SKM-1 treated with dmso at 0.1 percent for 144 hours (cell line): Measurements from ENCODE around the gene SIGLEC10.
A peak's percentile ranks its signal among the peaks of the same experiment; 100 is the strongest.
"Not testable (repeated sequence)": the region's sequence is repeated elsewhere in the genome, so short reads cannot be mapped to it uniquely, and the experiment has no call there.

Experiments used
- DNase-seq: peaks from one replicate; lab custom pipeline; 2025; ENCODE audit not compliant: unreplicated experiment; lab: John Stamatoyannopoulos, UW

The SIGLEC10 gene

DNA sequence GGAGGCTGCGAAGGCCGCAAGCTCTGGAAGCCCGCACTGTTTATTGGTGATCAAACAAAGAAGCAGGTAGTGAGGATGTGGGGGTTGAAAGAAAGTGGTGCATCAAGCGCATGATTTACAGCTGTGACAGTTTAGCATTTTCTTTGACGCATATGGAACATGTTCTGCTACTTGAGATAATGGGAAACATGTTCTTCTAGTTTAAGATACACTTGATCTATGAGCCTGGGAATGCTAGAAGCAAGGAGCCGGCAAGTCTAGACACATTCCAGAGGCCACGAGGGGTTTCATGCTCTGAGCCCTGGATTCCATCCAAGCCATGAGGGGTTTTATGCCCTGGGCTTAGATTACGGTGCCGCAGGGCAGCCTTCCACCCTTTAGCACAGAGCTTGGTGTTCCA, 20.0 kb downstream of the SIGLEC10 start:
- DNase-seq = not testable (repeated sequence)

DNA sequence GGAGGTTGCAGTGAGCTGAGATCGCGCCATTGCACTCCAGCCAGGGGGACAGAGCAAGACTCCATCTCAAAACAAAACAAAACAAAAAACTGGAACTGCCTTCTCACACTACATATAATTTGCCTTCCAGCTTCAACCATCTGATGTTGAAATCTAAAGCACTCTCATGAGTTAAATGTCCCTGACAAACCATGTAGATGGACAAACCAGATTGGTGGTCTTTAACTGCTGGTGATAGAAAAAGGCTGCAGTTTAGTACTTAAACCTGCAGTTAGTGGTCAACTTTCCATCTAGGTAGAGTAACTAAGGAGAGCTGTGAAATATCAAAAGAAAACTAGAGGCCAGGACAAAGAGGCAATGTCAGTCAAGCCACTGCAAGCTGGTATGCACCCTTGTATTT, 21.3 kb downstream of the SIGLEC10 start:
- DNase-seq = no peak

DNA sequence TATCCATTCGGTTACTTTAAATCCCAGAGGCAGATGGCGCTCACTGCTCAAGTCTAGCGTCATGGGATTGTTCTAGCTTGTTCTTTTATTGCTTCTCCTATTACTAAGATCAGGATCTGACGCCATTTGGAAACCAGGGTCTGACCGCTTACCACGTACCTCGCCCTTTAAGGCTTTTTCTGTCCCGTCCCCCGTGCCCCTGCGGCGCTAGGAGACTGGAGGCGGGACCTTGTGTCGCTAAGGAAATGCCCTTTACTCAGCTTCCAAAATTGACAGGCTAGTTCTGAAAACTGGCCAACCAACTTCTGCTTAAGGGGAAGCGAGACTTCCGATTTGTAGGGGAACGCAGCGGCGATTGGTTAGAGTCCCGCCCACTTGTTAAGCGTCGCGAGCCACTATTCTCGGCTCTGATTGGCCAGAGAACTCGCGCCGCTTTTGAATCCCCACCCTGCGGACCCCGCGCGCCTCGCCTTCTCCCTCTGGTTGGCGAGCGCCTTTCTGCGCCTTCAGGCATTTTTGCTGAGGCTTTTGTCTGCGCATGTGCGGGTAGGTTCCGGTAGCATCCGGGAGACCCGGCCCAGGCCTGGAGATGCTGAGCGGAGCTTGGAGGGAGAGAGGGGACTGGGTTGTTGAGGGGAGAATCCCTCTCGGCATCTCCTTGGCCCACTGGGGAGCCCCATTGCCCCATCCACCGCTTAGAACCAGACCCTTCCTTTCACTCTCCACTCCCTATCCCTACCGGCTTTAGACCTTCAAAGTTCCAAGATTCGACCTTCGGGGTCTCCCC, 23.2 kb downstream of the SIGLEC10 start:
- DNase-seq = peak; percentile 85

DNA sequence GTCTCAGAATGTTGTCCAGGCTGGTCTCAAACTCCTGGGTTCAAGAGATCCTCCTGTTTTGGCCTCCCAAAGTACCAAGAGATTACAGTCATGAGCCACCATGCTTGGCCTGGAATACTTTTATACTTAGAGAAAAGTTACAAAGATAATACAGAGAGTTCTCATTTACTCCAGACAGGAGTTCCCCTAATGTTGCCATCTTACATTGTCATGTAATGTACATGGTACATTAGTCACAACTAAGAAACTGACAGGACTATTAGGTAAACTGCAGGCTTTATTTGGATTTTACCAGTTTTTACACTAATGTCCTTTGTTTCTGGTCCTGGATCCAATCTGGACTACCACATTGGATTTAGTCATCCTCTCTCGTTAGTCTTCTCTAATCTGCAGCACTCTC, 24.7 kb downstream of the SIGLEC10 start:
- no peak for DNase-seq

DNA sequence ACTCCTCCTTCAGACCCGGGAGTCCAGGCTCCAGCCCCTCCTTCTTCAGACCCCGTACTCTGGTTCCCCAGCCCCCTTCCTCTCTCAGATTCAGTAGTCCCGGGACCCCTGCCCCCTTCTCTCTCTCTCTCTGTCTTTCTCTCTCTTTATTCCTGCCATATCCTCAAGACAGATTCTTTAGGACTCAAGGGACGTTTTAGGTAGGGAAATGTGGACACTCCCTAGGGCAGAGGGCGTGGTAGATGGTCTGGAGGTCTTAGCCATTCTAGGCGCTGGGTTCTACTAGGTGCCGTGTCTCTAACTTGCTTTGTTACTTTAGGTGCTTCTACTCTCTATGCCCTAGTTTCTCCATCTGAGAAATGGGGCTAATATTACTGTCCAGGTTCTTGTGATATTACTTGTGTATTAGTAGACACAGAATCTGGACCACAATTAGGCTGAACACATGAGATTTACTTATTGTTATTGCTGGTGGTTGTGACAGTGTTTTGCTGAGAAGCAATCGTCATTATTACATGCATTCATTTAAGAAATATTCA, 26.3 kb downstream of the SIGLEC10 start:
- no peak for DNase-seq

DNA sequence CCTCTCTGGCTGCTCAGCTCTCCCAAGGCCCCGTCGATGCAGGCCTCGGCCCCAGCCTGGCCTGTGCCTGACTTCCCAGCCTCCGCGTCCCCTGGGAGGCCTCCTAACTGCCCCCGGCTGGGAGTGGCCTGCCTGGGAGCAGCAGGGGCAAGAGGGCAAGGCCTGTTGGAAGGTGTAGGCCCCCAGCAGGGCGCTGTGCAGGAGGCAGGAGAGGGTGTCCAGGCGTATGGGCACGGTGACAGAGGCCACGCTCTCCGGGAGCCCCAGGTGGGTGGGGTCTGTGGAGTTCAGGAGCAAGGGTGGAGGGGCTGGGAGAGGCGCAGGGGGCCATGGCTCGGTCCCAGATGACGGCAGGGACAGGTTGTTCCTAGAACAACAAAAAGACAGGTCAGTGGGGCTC, 28.3 kb downstream of the SIGLEC10 start:
- DNase-seq = no peak

DNA sequence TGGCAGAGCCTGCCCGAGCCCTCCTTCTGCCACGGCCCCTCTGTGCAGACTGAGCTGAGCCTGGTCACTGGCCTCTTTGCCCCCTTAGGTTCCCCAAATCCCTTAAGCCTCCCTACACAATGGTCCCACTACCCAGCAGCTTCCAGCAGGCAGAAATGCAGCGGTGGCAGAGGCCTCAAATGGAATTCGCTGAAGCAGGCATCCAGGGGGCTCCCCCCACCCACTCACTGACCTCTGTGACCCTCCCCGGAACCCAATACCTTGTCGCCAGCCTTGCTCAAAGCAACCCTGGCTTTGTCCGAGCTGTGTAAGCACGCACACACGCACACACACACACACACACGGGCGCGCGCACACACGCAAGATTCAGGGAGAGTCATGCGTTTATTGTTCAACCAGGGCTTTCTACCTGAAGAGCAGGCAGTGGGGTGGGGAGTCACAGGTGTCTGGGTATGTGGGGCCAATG, 29.5 kb downstream of the SIGLEC10 start, which contains the start of gene LIM2:
Gene LIM2, minus strand, starts transcription at position 51 of the 466 bp plus-strand sequence. CDS start 531 bp downstream, outside the sequence.
- DNase-seq = no peak

DNA sequence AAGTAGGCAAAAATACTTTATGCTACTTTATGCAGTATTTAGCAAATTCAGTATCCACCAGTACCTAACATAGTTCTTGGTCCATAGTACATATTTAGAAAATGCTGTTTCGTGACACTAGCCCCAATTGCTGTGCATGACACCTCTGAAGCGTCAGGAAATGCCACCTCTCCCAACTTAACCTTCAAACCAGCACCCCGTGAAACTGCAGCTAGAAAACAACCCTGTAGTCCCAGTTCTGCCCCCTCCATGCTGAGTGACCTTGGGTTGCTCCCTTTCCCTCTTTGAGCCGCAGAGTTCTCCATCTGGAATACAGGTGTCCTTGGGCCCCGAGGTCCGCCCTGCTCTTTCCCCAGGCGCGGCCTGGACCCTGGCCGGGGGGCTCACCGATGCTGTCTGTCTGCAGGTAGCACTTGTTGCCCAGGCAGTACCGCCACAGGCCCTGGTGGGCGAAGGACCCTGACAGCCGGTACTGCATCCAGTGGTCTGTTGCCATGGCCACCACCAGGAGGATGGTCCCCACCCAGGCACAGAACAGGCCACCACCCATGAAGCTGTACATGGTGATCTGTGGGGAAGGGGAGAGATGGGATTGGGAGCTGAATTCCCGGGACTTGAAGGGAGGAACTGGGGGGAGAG, 30.4 kb downstream of the SIGLEC10 start:
- DNase-seq = no peak

DNA sequence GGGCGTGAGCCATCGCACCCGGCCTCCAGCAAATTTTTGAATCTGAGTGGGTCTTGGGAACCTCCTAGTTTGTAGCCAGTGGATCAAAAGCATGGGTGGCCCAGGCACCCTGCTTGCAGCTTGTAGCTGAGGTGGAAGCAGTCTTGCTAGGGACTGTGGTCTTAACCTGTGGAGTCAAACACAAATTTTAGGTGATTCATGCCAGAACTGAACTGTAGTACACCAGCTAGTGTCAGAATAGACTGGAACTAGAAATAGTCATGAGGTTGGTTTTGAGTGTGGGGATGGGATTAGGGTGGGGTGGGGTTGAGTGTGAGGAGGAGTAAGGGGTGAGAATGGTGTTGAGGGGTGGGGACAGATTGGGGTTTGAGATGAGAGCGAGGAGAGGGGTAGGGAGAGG, 35.4 kb downstream of the SIGLEC10 start:
- no peak for DNase-seq

DNA sequence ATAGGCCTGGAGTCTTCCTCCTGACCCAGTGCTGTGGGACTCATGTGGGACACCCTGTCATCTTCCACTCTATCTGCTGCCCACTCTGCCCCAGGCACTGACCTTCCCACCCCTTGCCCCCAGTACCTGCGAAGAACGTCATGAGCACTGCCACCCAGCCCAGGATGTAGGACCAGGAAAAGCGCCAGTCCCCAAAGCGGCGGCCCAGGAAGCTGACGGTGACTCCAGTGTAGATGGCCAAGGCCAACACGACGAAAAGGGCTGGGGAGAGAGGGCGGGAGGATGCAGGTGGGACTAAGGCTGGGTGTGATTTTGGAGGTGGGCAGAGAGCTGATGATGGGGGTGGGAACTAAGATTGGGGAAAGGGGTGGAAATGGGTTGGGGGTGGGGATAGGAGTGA, 37.1 kb downstream of the SIGLEC10 start:
- no peak for DNase-seq

DNA sequence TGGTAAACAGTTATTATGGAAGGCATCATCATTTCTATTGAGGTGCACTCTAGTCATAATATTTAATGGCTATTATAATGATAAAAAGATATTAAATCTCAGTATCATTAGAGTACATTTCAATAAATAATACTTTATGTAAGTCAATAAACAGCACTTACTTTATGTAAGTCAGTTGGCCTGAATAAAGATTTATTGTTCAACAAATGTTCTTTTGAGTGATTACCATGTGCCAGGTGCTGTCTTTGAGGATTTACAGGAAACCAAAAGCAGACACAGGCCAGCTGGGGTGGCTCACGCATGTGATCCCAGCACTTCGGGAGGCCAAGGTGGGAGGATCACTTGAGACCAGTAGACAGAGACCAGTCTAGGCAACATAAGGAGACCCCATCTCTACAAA, 40.0 kb downstream of the SIGLEC10 start:
- no peak for DNase-seq

DNA sequence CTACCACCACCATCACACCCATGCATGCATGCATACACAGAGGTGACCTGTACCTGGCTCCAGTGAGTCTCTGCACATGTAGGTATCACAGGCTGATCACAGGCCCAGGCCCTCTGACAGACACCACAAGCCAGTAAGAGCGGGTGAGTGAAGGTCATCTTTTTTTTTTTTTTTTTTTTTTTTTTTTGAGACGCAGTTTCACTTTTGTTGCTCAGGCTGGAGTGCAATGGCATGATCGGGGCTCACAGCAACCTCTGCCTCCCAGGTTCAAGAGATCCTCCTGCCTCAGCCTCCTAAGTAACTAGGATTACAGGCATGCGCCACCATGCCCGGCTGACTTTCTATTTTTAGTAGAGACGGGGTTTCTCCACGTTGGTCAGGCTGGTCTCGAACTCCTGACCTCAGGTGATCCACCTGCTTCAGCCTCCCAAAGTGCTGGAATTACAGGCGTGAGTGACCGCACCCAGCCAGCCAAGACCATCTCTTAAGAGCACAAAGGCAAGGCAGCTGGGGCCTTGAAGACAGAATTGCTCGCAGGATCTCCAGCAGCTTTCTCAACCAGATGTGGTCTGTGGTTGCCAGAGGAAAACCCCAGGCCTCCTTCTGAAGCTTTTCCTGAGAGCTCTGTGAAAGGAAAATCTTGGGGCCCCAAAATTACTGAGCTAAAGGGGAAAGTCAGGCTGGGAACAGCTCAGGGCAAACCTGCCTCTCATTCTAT, 41.8 kb downstream of the SIGLEC10 start:
- DNase-seq = peak; percentile 5

DNA sequence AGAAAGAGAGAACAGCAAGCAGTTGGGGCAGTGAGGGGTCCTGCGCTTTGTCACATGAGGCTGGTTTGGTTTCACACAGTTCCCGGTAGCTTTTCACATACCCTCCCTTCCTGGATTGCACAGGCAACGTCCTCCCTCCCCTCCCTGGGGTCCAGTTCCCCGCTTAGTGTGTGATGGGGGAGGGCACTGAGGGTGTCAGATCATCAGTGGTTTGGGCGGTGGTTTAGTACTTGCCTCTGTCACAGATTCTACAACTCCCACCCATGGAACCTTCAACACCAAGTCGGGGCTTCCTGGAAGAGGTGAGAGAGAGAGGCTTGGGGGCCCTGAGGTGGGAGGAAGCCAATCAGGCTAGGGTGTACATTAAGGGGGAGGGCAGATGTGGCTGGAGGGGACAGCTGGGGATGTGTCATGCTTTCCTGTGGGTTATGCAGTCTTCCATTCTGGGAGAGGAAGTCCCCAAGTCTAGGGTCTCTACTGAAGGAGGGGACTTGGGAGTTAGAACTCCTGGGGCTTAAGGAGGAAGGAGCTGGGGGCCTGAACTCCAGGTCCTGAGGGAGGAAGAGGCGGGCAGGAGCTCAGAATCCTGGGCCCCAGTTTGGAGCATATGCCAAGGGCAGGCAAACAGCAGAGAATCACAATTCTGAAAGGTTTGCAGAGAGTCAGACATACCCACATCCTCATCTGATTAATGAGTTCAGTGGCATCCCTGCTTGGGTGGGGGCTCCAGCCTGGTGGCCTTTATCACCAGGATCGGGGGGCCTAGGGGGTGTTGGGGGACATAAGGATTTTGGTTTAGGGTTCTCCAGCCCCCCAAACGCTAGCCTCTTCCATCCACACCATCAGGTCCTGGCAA, 44.6 kb downstream of the SIGLEC10 start, which contains the start of gene NKG7:
Gene NKG7, minus strand, starts transcription at position 6 of the 856 bp plus-strand sequence. CDS start 119 bp downstream, outside the sequence.
- peak; percentile 32 for DNase-seq

DNA sequence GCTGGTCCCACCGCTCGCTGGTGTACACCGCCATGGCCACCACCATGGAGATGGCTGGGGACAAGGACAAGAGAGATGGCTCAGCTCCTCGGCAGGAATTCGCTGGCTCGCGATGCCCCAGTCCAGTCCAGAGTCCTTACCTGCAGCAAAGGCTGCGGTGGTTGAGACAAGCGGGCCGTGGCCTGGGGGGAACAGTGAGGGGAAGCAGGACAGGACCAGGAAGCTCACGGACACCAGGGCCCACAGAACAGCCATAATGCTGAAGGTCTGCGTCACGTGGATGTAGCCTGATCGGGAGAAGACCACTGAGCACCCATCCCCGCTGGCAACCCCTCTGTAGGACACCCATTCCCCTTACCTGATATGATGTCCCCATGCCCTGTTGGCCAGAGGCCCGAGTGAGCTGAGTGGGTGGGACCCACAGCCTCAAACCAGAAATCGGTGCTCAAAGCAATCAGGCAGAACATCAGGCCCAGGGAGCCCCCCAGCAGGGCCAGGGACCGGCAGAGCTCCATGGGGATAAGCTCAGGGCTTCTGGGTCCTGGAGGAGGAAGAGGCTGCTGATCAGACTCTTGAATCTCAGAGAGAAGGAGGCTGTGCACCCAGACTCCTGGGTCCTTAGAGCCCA, 45.3 kb downstream of the SIGLEC10 start:
- no peak for DNase-seq

DNA sequence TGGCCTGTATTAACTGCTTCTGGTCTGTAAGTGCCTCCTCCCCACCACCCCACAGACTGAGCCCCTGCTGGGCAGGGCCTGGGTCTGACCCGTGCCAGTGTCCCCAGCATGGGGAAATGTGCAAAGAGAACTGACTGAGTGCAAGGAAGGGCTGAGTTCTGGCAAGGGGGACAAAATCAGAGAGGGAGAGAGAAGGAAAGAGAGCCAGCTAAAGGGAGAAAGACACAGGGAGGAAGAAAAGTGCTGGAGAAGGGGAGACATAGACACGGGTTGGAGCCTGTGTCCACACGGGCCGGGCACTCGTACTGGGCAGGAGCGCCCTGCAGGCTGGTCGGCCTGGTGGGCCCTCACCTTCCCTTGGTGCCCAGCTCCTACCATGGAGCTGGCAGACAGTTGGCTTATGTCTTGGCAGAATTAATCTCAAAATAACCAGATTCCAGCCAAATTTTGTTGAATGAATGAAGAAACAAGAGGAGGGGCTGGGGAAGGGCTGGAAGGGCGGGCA, 46.2 kb downstream of the SIGLEC10 start:
- no peak for DNase-seq

DNA sequence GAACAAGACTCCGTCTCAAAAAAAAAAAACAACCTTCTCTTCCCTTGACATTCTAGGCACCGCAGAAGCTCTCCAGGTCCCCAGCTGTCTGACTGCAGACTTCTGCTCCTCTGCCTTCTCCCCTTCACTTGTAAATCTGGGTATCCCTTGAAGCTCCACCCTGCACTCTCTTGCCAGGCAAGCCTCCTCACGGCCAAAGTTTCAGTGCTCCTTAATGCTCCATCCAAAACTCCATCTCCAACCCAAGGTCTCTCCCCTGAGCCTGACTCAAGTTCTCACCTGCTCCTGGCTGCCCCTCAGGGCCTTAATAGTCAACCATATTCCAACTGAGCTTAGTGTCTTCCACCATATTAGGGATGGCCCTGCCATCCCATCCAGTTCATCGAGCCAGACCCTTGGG, 47.2 kb downstream of the SIGLEC10 start:
- no peak for DNase-seq

DNA sequence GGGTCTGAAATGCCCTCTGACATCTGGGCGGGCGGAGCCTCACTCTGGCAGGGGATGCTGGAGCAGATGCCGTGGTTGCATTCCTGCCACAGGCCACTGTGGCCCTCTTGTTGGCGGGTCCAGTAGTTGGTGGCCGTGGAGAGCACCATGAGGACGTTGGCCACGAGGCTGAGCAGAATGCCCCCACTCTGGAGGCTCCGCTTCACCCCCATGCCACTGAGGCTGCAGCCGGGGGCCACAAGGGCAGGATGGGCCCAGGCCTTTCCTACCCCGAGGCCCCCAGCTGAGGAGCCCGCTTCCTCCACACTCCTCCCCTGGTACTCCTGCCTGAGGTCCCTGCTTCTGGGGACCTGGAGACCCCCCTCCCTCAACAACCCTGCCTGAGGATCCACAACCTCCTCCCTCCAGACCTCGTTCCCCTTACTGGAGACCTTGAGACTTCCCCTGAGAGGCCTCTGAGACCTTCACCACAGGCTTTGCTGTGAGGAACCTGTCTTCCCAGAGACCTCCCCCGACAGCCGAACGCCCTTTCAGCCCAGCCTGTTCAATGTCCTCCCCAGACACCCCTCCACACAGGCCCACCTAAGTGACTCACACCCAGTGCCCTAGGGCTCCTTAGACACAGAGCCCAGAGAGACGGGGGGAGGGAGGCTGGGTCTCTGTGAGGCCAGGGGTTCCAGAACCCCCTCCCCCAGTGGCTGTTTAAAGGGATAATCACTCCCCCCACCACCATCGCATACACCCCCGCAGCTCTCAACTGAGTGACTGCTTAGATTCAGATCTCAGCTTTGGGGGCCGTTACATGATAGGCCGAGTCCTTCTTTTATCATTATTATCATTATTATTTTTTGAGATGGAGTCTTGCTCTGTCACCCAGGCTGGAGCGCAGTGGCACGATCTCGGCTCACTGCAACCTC, 48.8 kb downstream of the SIGLEC10 start, which contains the start of gene CLDND2:
Gene CLDND2, minus strand, starts transcription at position 638 of the 917 bp plus-strand sequence. Its CDS starts 426 bp downstream, at position 212.
- peak; percentile 25 for DNase-seq

DNA sequence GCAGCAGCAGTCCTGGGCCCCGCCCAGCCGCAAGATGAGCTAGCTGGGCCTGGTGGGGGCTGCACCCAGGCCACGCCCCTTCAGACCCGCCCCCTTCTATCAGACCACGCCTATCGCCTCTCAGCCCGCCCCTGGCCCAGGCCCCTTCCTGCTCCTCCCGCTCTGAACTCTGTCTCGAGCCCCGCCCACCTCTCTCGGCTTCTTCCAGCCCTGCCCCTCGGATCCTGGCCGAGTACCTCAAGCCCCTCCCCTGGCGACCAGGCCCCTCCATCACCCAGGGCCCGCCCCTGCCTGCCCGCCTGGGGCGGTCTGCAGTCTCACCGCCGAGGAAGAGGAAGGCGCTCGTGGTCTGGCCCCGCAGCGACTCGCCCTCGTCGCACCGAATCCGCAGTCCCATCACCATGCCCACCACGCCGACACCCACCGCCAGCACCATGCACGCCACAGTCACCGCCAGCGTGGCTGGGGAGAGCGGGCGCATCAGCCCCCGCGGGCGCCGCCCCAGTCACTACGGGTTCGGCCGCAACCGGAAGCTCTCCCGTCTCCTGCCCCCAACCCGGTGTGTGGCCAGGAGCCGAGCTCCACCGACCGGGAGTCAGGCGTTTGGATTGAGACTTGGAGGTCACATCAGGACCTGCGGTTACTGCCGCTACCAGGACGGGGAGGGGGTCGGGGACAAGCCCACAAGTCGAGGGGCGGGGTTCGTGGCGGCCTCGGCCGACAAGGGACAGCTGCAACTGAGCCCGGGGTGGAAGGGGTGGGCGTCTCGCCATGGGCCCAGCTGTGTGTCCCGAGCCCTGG, 49.7 kb downstream of the SIGLEC10 start:
- peak; percentile 85 for DNase-seq
